HEK293T (cell line): ENCODE measurements around the gene UBE3D.

Experiments used
- ARNT ChIP-seq: fragments of 450-650 bp; IDR thresholded peaks from 2 replicates; pipeline ENCODE4 v1.6.1; 2017; ENCODE audit warnings: mild to moderate bottlenecking
- BHLHE40 ChIP-seq: fragments of 450-650 bp; IDR thresholded peaks from 2 replicates; pipeline ENCODE4 v1.6.1; 2016; ENCODE audit warnings: mild to moderate bottlenecking, moderate library complexity, borderline replicate concordance
- ELF4 ChIP-seq: fragments of 450-650 bp; IDR thresholded peaks from 2 replicates; pipeline ENCODE4 v1.6.1; 2017; ENCODE audit warnings: antibody characterized with exemption
- FOXA1 ChIP-seq: fragments of 450-650 bp; IDR thresholded peaks from 2 replicates; pipeline ENCODE4 v1.6.1; 2016; ENCODE audit warnings: mild to moderate bottlenecking
- FOXK2 ChIP-seq: fragments of 450-650 bp; IDR thresholded peaks from 2 replicates; pipeline ENCODE4 v1.6.1; 2016; ENCODE audit warnings: mild to moderate bottlenecking
- FOXM1 ChIP-seq: fragments of 450-650 bp; IDR thresholded peaks from 2 replicates; pipeline ENCODE4 v1.6.1; 2017; ENCODE audit warnings: mild to moderate bottlenecking, borderline replicate concordance
- HDGF ChIP-seq: fragments of 450-650 bp; IDR thresholded peaks from 2 replicates; pipeline ENCODE4 v1.6.1; 2017; ENCODE audit warnings: antibody characterized with exemption, borderline replicate concordance
- LEF1 ChIP-seq: fragments of 450-650 bp; IDR thresholded peaks from 2 replicates; pipeline ENCODE4 v1.6.1; 2017; ENCODE audit warnings: mild to moderate bottlenecking, borderline replicate concordance
- NFRKB ChIP-seq: fragments of 450-650 bp; IDR thresholded peaks from 2 replicates; pipeline ENCODE4 v1.6.1; 2016; ENCODE audit warnings: mild to moderate bottlenecking, moderate library complexity
- PKNOX1 ChIP-seq: fragments of 450-650 bp; IDR thresholded peaks from 2 replicates; pipeline ENCODE4 v1.6.1; 2016
- SP1 ChIP-seq: fragments of 450-650 bp; IDR thresholded peaks from 2 replicates; pipeline ENCODE4 v1.6.1; 2017
- SUZ12 ChIP-seq: fragments of 450-650 bp; IDR thresholded peaks from 2 replicates; pipeline ENCODE4 v1.6.1; 2016; ENCODE audit warnings: mild to moderate bottlenecking
- TARDBP ChIP-seq: fragments of 450-650 bp; IDR thresholded peaks from 2 replicates; pipeline ENCODE4 v1.6.1; 2016
- ZNF384 ChIP-seq: fragments of 450-650 bp; IDR thresholded peaks from 2 replicates; pipeline ENCODE4 v1.6.1; 2016

- no peak for TF ChIP-seq SP1
- TF ChIP-seq FOXM1: no peak
- no peak for TF ChIP-seq NFRKB
- no peak for TF ChIP-seq BHLHE40
- no peak for TF ChIP-seq ELF4
- no peak for TF ChIP-seq FOXA1
- TF ChIP-seq SUZ12: no peak
- TF ChIP-seq ARNT: no peak
- TF ChIP-seq TARDBP: no peak
- no peak for TF ChIP-seq FOXK2
- TF ChIP-seq LEF1: no peak
- no peak for TF ChIP-seq HDGF
- TF ChIP-seq PKNOX1: no peak
- no peak for TF ChIP-seq ZNF384
Measured at GRCh38 chr6:82980086-82980485, 85.6 kb downstream of the UBE3D start.
